ENCODE data around the gene GPD1L. TPM values are rescaled to one million over a fixed set of nuclear protein-coding genes. Genes with fewer than 3 reads are reported as not detected.

GPD1L gene
- total RNA-seq, 1 experiment from 2014 or later, result 9.3 TPM

GRCh38 chr3:32200992-32201758 is 94.8 kb downstream of the GPD1L start:
- BruUV-seq (replicated peaks), result no TSS peak
- Mint-ChIP-seq H3K4me3 (ENCODE audit: unreplicated experiment) (no peak overlapping the region), H3K27me3 (ENCODE audit: insufficient read depth, unreplicated experiment) (no peaks in the 10 kb centered on the region), H3K4me1 (ENCODE audit: low read depth, unreplicated experiment) (peaks cover 10% of the 10 kb centered on the region), H3K9me3 (ENCODE audit: unreplicated experiment) (no peaks in the 10 kb centered on the region), H3K36me3 (ENCODE audit: insufficient read depth, unreplicated experiment) (no peaks in the 10 kb centered on the region), H3K27ac (ENCODE audit: unreplicated experiment) (no peak overlapping the region)
- H3K9me3 ChIP-seq, result no peaks in the 10 kb centered on the region
- H3K27me3 ChIP-seq (replicated peaks; ENCODE audit: control insufficient read depth, insufficient read depth, low read length), result no peaks in the 10 kb centered on the region
- no peaks in the 10 kb centered on the region for H3K36me3 ChIP-seq (ENCODE audit: control insufficient read depth, insufficient read depth, low read length)
- H3K4me1 ChIP-seq, result peaks cover 7% of the 10 kb centered on the region; the same call in 1 of the 2 replicates
- H3K4me3 ChIP-seq (ENCODE audit: low read depth, low read length), result no peak overlapping the region
- no peak for TF ChIP-seq CTCF (IDR thresholded peaks at IDR 0.05; ENCODE audit: insufficient read depth in 1 of 2, low read depth in 1 of 2, low read length in 1 of 2, severe bottlenecking in 1 of 2, unreplicated experiment in 1 of 2)
- intact Hi-C loops (cut with micrococcal nuclease; ENCODE audit: unreplicated experiment), result no loop called here
- DNase-seq, result no peak
- CTCF ChIA-PET, result no interaction called here
- POLR2A ChIA-PET, result no interaction called here

- Histone ChIP-seq H3K4me3 (ENCODE audit: low read depth, low read length) (no peak overlapping the region), H3K4me1 (peaks cover 9% of the 10 kb centered on the region; the same call in 1 of the 2 replicates), H3K9me3 (no peaks in the 10 kb centered on the region), H3K27me3 (replicated peaks; ENCODE audit: control insufficient read depth, insufficient read depth, low read length) (no peaks in the 10 kb centered on the region), H3K36me3 (ENCODE audit: control insufficient read depth, insufficient read depth, low read length) (no peaks in the 10 kb centered on the region)
- no peaks in the 10 kb centered on the region for H3K9me3 Mint-ChIP-seq (ENCODE audit: unreplicated experiment)
- intact Hi-C loops (cut with micrococcal nuclease; ENCODE audit: unreplicated experiment), result no loop called here
- no TSS peak for BruUV-seq (replicated peaks)
- no peaks in the 10 kb centered on the region for H3K36me3 Mint-ChIP-seq (ENCODE audit: insufficient read depth, unreplicated experiment)
- CTCF ChIA-PET, result no interaction called here
- no peak for DNase-seq
- POLR2A ChIA-PET, result no interaction called here
- no peaks in the 10 kb centered on the region for H3K27me3 Mint-ChIP-seq (ENCODE audit: insufficient read depth, unreplicated experiment)
- peaks cover 10% of the 10 kb centered on the region for H3K4me1 Mint-ChIP-seq (ENCODE audit: low read depth, unreplicated experiment)
- no peak overlapping the region for H3K4me3 Mint-ChIP-seq (ENCODE audit: unreplicated experiment)
- no peak for TF ChIP-seq CTCF (IDR thresholded peaks at IDR 0.05; ENCODE audit: insufficient read depth in 1 of 2, low read depth in 1 of 2, low read length in 1 of 2, severe bottlenecking in 1 of 2, unreplicated experiment in 1 of 2)
- H3K27ac Mint-ChIP-seq (ENCODE audit: unreplicated experiment), result no peak overlapping the region
These were observed 96.1 kb downstream of the GPD1L start for GRCh38 chr3:32202496-32202895.

- no peak for TF ChIP-seq CTCF (IDR thresholded peaks at IDR 0.05; ENCODE audit: insufficient read depth in 1 of 2, low read depth in 1 of 2, low read length in 1 of 2, severe bottlenecking in 1 of 2, unreplicated experiment in 1 of 2)
- H3K36me3 ChIP-seq (ENCODE audit: control insufficient read depth, insufficient read depth, low read length), result no peaks in the 10 kb centered on the region
- no peak for DNase-seq
- intact Hi-C loops (cut with micrococcal nuclease; ENCODE audit: unreplicated experiment), result no loop called here
- no peaks in the 10 kb centered on the region for H3K36me3 Mint-ChIP-seq (ENCODE audit: insufficient read depth, unreplicated experiment)
- H3K27me3 ChIP-seq (replicated peaks; ENCODE audit: control insufficient read depth, insufficient read depth, low read length), result no peaks in the 10 kb centered on the region
- H3K9me3 Mint-ChIP-seq (ENCODE audit: unreplicated experiment), result no peaks in the 10 kb centered on the region
- peaks cover 14% of the 10 kb centered on the region for H3K4me1 ChIP-seq
- ChIA-PET CTCF (no interaction called here), POLR2A (no interaction called here)
- no TSS peak for BruUV-seq (replicated peaks)
- no peak overlapping the region for H3K27ac Mint-ChIP-seq (ENCODE audit: unreplicated experiment)
- peaks cover 10% of the 10 kb centered on the region for H3K4me1 Mint-ChIP-seq (ENCODE audit: low read depth, unreplicated experiment)
- H3K9me3 ChIP-seq, result no peaks in the 10 kb centered on the region
- no peaks in the 10 kb centered on the region for H3K27me3 Mint-ChIP-seq (ENCODE audit: insufficient read depth, unreplicated experiment)
- no peak overlapping the region for H3K4me3 ChIP-seq (ENCODE audit: low read depth, low read length)
- H3K4me3 Mint-ChIP-seq (ENCODE audit: unreplicated experiment), result no peak overlapping the region
These were observed 97.4 kb downstream of the GPD1L start for GRCh38 chr3:32203854-32204253.

Measured in Caco-2 (cell line).